D721Med (cell line): ENCODE results near the gene JAG1.
A peak's percentile ranks its signal among the peaks of the same experiment; 100 is the strongest.

Source experiments
- DNase-seq: peaks from one replicate; pipeline ENCODE4 v3.0.0; 2011; ENCODE audit warnings: low spot score; ENCODE audit not compliant: insufficient read length
- FAIRE-seq: peaks from 2 replicates; lab custom pipeline; 2011; peaks lifted over from hg19 to GRCh38; lab: Jason Lieb, UNC
- CTCF ChIP-seq: IDR thresholded peaks from 2 replicates; pipeline ENCODE4 v1.5.1; 2012; ENCODE audit warnings: mild to moderate bottlenecking, control low read depth; ENCODE audit not compliant: insufficient read depth; ENCODE audit errors: missing control alignments

JAG1 gene

GRCh38 chr20:10682939-10683338, 9.1 kb upstream of the JAG1 start:
- no peak for TF ChIP-seq CTCF
- FAIRE-seq: no peak
- no peak for DNase-seq

- DNase-seq (no peak), FAIRE-seq (no peak)
- no peak for TF ChIP-seq CTCF
These were observed 7.7 kb upstream of the JAG1 start for GRCh38 chr20:10681494-10681893.

GRCh38 chr20:10680571-10680970, 6.8 kb upstream of the JAG1 start:
- DNase-seq: no peak
- no peak for TF ChIP-seq CTCF
- FAIRE-seq: no peak

- FAIRE-seq: no peak
- no peak for TF ChIP-seq CTCF
- DNase-seq: no peak
These were observed 5.5 kb upstream of the JAG1 start for GRCh38 chr20:10679269-10679668.

GRCh38 chr20:10676518-10676917, 2.7 kb upstream of the JAG1 start:
- no peak for DNase-seq
- no peak for TF ChIP-seq CTCF
- no peak for FAIRE-seq

GRCh38 chr20:10675450-10675848, 1.6 kb upstream of the JAG1 start:
- TF ChIP-seq CTCF: no peak
- FAIRE-seq: no peak
- DNase-seq: no peak

- TF ChIP-seq CTCF: peak; percentile 43
- FAIRE-seq (no peak), DNase-seq (no peak)
These were observed 1.1 kb upstream of the JAG1 start for GRCh38 chr20:10674684-10675449.
